KOPT-K1 (cell line): ENCODE data around the gene OR52N1.

ENCODE experiments used
- H3K27ac ChIP-seq: fragments of 200-600 bp; sonication (generic); 2 replicates; pipeline ENCODE4 v1.5.1; 2016; ENCODE audit warnings: antibody characterized with exemption, mild to moderate bottlenecking, low read depth, low read length; ENCODE audit not compliant: poor library complexity, severe bottlenecking
- H3K36me3 ChIP-seq: fragments of 200-600 bp; sonication (generic); 2 replicates; pipeline ENCODE4 v1.5.1; 2017; ENCODE audit warnings: antibody characterized with exemption, mild to moderate bottlenecking, low read length, moderate library complexity; ENCODE audit not compliant: insufficient read depth
- H3K9me3 ChIP-seq: fragments of 200-600 bp; sonication (generic); 2 replicates; pipeline ENCODE4 v1.5.1; 2017; ENCODE audit warnings: antibody characterized with exemption, low read length, mild to moderate bottlenecking; ENCODE audit not compliant: insufficient read depth, poor library complexity, severe bottlenecking

The OR52N1 gene

DNA sequence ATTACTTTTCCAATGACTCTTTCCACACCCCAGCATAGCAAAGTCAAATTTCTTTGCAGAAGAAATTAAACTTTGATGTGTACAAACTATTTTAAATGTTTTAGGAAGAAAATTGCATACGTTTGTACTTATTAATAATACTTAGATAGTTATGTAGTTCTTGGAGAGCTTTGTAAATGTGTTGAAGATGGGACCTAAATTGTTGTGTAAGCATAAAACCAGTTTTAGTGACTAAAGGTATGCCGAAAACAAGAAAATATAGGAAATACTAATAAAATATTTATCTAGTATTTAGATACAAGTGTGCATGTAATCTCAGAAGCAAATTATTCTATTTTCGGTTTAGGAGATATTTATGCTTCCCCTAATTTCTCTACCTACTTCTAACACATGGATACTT, 41.2 kb downstream of the OR52N1 start:
- Histone ChIP-seq H3K36me3 (no peaks in the 10 kb centered on the region), H3K27ac (no peak overlapping the region), H3K9me3 (no peaks in the 10 kb centered on the region)

- Histone ChIP-seq H3K36me3 (no peaks in the 10 kb centered on the region), H3K9me3 (peaks cover 5% of the 10 kb centered on the region), H3K27ac (no peak overlapping the region)
These were observed 44.5 kb downstream of the OR52N1 start for GRCh38 chr11:5746614-5747013.

DNA sequence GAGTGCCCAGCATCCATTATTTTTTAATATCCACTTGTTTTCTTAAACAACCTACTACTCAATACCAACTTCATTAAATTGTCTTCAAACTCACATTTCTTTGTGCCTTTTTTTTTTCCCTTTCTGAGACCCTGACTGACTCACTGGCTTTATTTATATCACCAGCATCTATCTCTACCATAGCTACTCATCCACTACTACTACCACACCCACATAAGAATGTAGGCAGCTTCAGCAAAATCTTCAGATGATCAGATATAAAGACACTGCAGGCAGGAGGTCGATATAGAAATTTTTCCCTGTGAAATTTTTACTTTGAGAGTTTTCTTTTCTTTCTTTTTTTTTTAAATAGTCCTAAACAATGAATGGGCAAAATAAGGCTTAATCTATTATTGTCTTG, 52.6 kb downstream of the OR52N1 start:
- Histone ChIP-seq H3K9me3 (peaks cover 8% of the 10 kb centered on the region), H3K27ac (no peak overlapping the region), H3K36me3 (no peaks in the 10 kb centered on the region)

DNA sequence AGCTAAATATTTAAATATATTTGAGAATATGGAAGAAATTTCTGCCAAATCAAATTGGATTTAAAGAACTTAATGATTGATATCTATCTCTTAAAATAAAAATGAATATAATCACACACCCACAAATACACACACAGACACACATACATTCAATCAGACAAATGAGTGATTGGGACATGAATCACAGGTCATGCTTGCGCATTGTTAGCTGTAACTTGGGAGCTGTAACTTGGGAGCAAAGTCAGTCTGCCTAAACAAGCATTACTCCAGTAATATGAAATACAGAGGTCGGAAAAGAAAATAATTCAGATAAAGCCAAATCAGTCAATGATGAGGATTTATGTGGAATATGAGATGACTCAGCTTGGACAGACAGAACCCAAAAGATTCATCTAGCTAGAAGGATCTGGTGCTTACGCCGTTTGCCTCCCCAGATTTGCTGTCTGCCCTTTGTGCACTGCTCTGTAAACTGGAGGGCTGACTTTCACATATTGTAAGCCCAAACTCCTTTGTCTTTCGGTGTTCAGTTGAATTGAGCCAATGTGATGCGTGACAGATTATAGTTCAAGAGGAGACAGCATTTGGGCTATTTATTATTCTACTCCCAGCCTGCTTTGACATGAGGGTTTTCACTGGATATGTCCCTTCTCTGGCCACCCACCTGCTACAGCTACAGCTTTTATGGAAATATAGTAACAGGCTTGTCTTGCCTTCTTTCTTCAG, 53.2 kb downstream of the OR52N1 start:
- Histone ChIP-seq H3K36me3 (no peaks in the 10 kb centered on the region), H3K27ac (no peak overlapping the region), H3K9me3 (peaks cover 8% of the 10 kb centered on the region)

DNA sequence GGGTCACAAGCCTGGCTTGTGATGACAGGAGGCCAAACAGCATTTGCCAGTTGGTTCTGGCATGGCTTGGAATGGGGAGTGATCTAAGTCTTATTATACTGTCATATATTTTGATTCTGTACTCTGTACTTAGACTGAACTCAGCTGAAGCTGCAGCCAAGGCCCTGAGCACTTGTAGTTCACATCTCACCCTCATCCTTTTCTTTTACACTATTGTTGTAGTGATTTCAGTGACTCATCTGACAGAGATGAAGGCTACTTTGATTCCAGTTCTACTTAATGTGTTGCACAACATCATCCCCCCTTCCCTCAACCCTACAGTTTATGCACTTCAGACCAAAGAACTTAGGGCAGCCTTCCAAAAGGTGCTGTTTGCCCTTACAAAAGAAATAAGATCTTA, 54.0 kb downstream of the OR52N1 start:
- Histone ChIP-seq H3K27ac (no peak overlapping the region), H3K36me3 (no peaks in the 10 kb centered on the region), H3K9me3 (peaks cover 8% of the 10 kb centered on the region)
